AG10803 (cell line): ENCODE data around the gene ZMPSTE24.

ENCODE experiments used
- DNase-seq: peaks from one replicate; pipeline ENCODE4 v3.0.0; 2010; ENCODE audit warnings: low read depth
- H3K4me3 ChIP-seq: 2 replicates; pipeline ENCODE4 v1.5.1; 2011; ENCODE audit warnings: mild to moderate bottlenecking, low read length, control low read depth
- CTCF ChIP-seq: conservative IDR thresholded peaks from 2 replicates; pipeline ENCODE4 v1.5.1; 2011; ENCODE audit warnings: mild to moderate bottlenecking, low read length, control low read depth, inconsistent platforms

ZMPSTE24 gene

GRCh38 chr1:40313958-40314720 is 56.1 kb downstream of the ZMPSTE24 start:
- no peak overlapping the region for H3K4me3 ChIP-seq
- DNase-seq, result no peak
- no peak for TF ChIP-seq CTCF

GRCh38 chr1:40314721-40315238 is 56.7 kb downstream of the ZMPSTE24 start:
- TF ChIP-seq CTCF, result no peak
- DNase-seq, result no peak
- peak overlapping the region; percentile 33 for H3K4me3 ChIP-seq

DNA sequence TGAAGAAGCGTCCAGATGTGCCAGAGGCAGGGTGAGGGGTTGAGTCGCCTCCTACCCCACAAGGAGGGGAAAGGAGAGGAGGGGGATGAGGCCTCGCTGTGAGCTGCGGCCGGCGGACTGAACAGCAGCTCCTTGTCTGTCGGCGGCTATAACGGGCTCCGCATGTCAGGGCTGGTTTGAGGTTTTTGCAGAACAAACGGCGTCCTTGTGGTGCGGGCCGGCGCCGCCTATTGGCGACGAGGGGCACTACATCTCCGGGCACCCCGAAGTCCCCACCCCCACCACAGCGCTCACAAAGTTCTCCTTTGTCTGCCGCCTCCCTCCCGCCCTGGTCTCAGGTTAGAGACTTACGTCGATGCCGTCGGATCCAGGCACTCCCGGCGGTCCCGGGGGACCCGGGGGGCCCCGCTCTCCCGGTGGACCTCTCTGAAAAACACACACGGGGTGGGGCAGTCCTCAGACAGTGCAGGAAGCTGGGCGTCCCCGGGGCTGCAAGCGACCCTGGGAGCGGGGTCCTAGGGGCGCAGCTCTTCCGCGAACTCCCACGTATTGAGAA is 57.3 kb downstream of the ZMPSTE24 start:
- peak overlapping the region; percentile 39 for H3K4me3 ChIP-seq
- TF ChIP-seq CTCF, result peak; percentile 80
- DNase-seq, result peak; percentile 84

DNA sequence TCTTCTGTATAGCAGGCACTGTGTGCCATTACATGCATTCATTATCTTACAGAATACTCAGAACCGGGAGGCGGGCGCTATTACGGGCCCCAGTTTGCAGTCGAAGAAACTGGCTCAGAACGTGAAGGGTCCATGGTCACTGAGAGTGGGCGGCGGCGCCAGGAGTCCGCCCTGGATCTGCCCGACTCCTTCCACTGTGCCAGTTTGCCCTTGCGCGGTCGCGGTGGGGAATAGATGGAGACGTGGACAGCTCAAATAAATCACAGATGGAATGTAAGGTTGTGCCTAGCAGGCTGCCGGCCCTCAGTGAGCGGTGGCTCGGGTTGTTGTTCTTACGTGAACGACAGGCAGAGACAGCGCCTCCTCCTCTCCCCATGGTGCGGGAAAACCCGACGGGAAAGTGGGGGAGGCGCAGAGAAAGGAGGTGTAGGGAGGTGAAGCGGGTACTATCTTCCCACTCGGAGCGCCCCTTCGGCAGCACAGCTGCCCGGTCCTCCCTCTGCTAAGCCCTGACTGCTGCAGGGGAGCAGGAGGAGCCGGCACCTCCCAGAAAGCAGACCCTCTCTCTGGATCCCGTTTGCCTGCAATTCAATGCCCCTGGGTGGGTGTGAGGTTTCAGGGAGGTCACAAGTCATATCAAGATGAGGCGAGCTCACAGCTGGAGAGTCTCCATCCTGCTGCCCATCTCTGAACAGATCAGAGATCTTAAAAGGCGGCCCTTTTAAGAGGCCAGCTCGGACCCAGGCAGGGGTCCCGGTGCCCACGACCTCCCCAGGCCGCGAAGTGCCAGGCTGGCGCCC is 58.0 kb downstream of the ZMPSTE24 start:
- H3K4me3 ChIP-seq, result peak overlapping the region; percentile 39
- DNase-seq, result no peak
- no peak for TF ChIP-seq CTCF

DNA sequence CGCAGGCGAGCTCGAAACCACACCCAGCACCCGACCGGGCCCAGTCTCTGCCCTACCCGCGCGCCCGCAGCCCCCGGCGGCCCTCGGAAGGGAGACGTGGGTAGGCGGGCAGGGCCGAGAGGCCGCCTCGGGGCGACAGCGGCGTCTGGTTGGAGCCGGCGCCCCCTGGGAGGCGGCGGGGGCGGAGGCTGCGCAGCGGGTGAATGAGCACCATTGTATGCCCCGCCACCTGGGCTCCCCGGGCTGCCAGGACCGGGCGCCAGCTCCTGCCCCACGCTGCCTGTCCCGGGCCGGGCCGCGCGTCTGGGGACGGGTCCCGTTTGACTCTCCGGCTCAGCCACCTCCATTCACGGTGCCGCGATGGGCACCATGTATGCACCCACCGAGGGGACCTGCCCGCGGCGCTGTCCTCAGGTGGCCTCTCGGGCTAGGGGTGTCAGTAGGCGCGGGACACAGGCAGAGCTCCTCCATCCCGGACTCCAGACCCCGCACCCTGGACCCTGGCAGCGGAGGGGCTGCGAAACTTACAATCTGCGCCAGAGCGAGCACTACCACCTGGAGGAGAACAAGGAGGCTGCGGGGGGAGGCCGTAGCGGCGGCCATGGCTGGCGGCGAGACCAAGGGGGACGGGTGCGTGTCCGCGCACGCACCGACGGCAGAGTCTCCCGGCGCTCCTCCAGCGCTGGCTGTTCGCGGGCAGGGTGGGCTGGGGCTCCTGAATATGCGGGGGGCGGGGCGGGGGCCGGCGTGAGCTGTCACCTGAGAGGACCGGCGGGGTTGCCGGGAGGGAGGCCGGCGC is 58.8 kb downstream of the ZMPSTE24 start, which contains the start of gene COL9A2:
Gene COL9A2 (minus strand): TSS at position 692 of the 799 bp plus-strand sequence. CDS start 89 bp downstream, at position 603.
- H3K4me3 ChIP-seq, result no peak within 1 kb of the TSS
- no peak for DNase-seq

More for the DNA sequence above, 58.8 kb downstream of the ZMPSTE24 start, which contains the start of gene COL9A2:
- no peak for TF ChIP-seq CTCF
